Activated gamma-delta T cell treated with anti-CD3 and anti-CD28 coated beads, Interleukin-2, amount 50 U/mL, for 16 hours (primary cell): Measurements from ENCODE around the gene FAM110D.
A peak's percentile ranks its signal among the peaks of the same experiment; 100 is the strongest.

Experiments used
- DNase-seq: peaks from one replicate; pipeline ENCODE4 v3.0.0-alpha.2; 2020; ENCODE audit warnings: low read depth

Gene FAM110D

GRCh38 chr1:26163684-26164035, 4.8 kb downstream of the FAM110D start:
- DNase-seq = no peak

- no peak for DNase-seq
These were observed 5.4 kb downstream of the FAM110D start for GRCh38 chr1:26164036-26164860.

GRCh38 chr1:26164861-26165842, 6.3 kb downstream of the FAM110D start:
- no peak for DNase-seq

- DNase-seq = no peak
These were observed 7.9 kb downstream of the FAM110D start for GRCh38 chr1:26166719-26167281.

- DNase-seq = no peak
These were observed 9.7 kb downstream of the FAM110D start, which contains the start of gene C1orf232 for GRCh38 chr1:26168410-26169197. TSS of gene C1orf232 (minus strand) at chr1:26168963. CDS start at chr1:26168499, 464 bp downstream.

- DNase-seq = no peak
These were observed 10.3 kb downstream of the FAM110D start for GRCh38 chr1:26169198-26169554.

GRCh38 chr1:26169669-26170471, 11.0 kb downstream of the FAM110D start, which contains the start of gene ZNF593:
TSS of gene ZNF593 (plus strand) at chr1:26169908. CDS start at chr1:26169984, 76 bp downstream.
- DNase-seq = peak; percentile 79

- no peak for DNase-seq
These were observed 11.6 kb downstream of the FAM110D start for GRCh38 chr1:26170472-26170821.

GRCh38 chr1:26171084-26172072, 12.5 kb downstream of the FAM110D start, which contains the start of gene ZNF593OS:
TSS of gene ZNF593OS (minus strand) at chr1:26171832. CDS start at chr1:26171661, 171 bp downstream.
- no peak for DNase-seq

GRCh38 chr1:26175346-26175745, 16.5 kb downstream of the FAM110D start:
- no peak for DNase-seq

- no peak for DNase-seq
These were observed 18.4 kb downstream of the FAM110D start, which contains the start of gene CNKSR1 for GRCh38 chr1:26177182-26177684. TSS of gene CNKSR1 (plus strand) at chr1:26177491. CDS start at chr1:26177548, 57 bp downstream.

GRCh38 chr1:26180010-26180506, 21.2 kb downstream of the FAM110D start:
- no peak for DNase-seq

- no peak for DNase-seq
These were observed 22.9 kb downstream of the FAM110D start for GRCh38 chr1:26181586-26182382.

- no peak for DNase-seq
These were observed 23.5 kb downstream of the FAM110D start for GRCh38 chr1:26182383-26182696.

GRCh38 chr1:26184086-26184485, 25.2 kb downstream of the FAM110D start:
- no peak for DNase-seq

GRCh38 chr1:26184883-26185282, 26.0 kb downstream of the FAM110D start:
- no peak for DNase-seq

GRCh38 chr1:26187882-26188281, 29.0 kb downstream of the FAM110D start:
- no peak for DNase-seq

- DNase-seq = no peak
These were observed 29.6 kb downstream of the FAM110D start for GRCh38 chr1:26188477-26188876.
